Muscle layer of colon (tissue), 2 donors: ENCODE measurements around the gene CCNY.
"Not testable (repeated sequence)": the region's sequence is repeated elsewhere in the genome, so short reads cannot be mapped to it uniquely, and the experiment has no call there.

Experiments
- H3K27ac ChIP-seq: one replicate; pipeline ENCODE4 v1.7.0; 2013; ENCODE audit warnings: low read depth, mild to moderate bottlenecking, low read length, moderate library complexity
- H3K27me3 ChIP-seq, 2 donors: one replicate each; pipeline ENCODE4 v1.7.0; 2013; ENCODE audit warnings: low read length in 2 of 2, mild to moderate bottlenecking in 2 of 2; ENCODE audit not compliant: insufficient read depth in 2 of 2, control insufficient read depth in 1 of 2
- H3K36me3 ChIP-seq: one replicate; pipeline ENCODE4 v1.7.0; 2013; ENCODE audit warnings: mild to moderate bottlenecking, low read length; ENCODE audit not compliant: insufficient read depth
- H3K4me1 ChIP-seq: one replicate; pipeline ENCODE4 v1.7.0; 2013; ENCODE audit warnings: mild to moderate bottlenecking, low read length; ENCODE audit not compliant: insufficient read depth
- H3K4me3 ChIP-seq, 2 donors: one replicate each; pipeline ENCODE4 v1.7.0; 2013; ENCODE audit warnings: low read length in 2 of 2, low read depth in 1 of 2, mild to moderate bottlenecking in 1 of 2, moderate library complexity in 1 of 2
- H3K9ac ChIP-seq: one replicate; pipeline ENCODE4 v1.7.0; 2013; ENCODE audit warnings: low read length
- H3K9me3 ChIP-seq: one replicate; pipeline ENCODE4 v1.7.0; 2013; ENCODE audit warnings: mild to moderate bottlenecking, low read length
- donor health status: abdominal sarcoma.
- donor health status: Adenocarcinoma of cecum.

The CCNY gene

DNA sequence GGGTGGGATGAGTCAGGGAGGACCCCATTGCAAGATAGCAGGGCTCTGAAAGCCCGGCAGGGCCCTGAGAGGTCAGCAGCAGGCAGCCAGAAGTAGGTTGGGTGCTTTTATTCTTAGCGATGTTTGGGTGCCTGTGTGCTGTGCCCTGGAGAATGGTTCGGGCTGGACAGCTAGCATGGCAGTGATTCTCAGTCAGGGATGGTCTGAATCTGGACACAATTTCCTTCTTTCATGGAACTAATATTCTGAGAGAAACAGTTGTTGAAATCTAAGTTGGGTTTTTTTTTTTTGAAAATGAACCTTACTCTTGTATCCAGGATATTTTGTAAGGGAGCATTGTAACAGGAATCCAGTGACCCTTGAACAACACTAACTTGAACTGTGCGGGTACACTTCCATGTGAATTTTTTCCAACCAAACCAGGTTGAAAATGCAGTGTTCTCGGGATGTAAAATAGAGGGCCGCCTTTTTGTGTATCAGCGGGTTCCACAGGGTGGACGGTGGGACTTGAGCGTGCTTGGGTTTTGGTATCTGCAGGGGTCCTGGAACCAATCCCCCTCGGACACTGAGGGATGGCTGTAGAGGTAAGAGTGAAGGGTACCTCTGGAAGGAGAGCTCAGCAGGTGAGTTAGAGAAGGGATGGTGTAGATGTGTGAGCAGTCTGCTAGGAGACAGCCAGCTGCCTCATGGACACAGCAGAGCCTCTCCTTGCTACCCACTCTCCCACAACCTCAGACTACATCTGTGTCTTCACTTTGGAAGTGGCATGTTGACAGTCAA is 12.5 kb downstream of the CCNY start:
- H3K9ac ChIP-seq = no peak overlapping the region
- H3K4me3 ChIP-seq = no peak overlapping the region
- no peak overlapping the region for H3K27ac ChIP-seq

DNA sequence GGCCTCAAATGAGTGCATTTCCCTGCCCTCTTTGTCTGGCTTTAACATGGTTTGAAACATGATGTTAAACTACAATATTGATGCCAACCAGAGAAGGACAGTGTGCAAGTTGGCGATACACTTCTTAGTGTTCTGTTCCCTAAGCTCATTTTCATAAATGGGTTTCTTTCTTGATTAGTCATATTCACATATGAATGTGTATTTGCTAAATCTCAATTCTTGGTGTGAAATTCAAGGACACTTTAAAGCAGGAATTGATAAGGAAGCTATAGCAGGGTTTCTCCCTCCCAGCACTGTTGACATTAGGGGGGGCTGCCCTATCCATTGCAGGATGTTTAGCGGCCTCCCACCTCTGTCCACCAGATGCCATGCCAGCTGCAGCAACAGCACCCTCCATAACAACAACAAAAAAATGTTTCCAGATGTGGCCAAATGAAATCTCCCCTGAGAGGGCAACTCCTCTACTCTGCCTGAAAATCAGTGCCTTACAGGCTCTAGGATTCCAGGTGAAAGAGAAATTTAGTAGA is 13.1 kb downstream of the CCNY start:
- H3K27me3 ChIP-seq = no peaks in the 10 kb centered on the region
- H3K4me1 ChIP-seq = peaks cover 67% of the 10 kb centered on the region

More for the DNA sequence above, 12.5 kb downstream of the CCNY start:
- no peaks in the 10 kb centered on the region for H3K36me3 ChIP-seq
- H3K9me3 ChIP-seq = no peaks in the 10 kb centered on the region
- H3K27me3 ChIP-seq = no peaks in the 10 kb centered on the region
- H3K4me1 ChIP-seq = peaks cover 67% of the 10 kb centered on the region

DNA sequence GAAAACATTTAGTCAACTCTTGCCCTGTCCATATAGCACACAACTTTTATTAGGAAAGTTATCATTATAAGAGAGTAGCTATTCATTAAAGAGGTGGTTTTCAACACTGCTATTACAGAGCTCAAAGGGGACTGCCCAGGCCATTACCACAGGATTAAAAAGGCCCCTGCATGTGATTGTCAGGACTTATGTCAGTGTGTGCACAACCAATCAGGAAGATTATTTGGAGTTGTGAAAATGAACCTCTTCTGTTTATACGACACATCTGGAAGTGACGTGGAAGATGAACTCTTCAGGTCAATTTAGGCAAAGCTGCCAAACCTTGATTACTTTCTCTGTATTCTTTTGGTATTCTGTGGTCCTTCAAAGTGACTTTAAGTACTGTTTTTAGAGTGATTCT is 14.7 kb downstream of the CCNY start:
- H3K27ac ChIP-seq = no peak overlapping the region
- H3K27me3 ChIP-seq = no peaks in the 10 kb centered on the region
- no peaks in the 10 kb centered on the region for H3K36me3 ChIP-seq
- no peaks in the 10 kb centered on the region for H3K9me3 ChIP-seq
- H3K9ac ChIP-seq = no peak overlapping the region
- H3K4me3 ChIP-seq = no peak overlapping the region
- peaks cover 62% of the 10 kb centered on the region for H3K4me1 ChIP-seq

More for the DNA sequence above, 13.1 kb downstream of the CCNY start:
- Histone ChIP-seq H3K4me3 (no peak overlapping the region), H3K27ac (no peak overlapping the region), H3K9me3 (no peaks in the 10 kb centered on the region), H3K36me3 (no peaks in the 10 kb centered on the region), H3K9ac (no peak overlapping the region)

DNA sequence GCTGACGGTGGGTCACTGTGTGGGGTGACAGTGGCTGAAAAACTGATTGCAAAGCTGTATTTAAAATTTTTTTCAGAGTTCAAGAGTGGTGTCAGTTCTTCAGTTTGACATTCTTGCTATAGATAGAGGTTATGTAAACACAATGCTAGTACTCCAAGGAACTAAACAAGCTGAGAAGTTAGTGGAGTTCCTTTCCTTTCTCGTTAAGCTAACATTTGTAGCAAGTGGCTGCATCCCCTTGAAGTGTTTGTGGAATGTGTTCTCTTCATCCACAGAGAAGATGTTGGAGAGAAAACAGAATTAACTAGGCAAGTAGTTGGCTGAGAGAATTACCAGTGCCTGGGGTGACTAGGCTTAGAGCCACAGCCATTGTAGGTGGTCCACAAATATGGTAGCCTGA is 15.8 kb downstream of the CCNY start:
- Histone ChIP-seq H3K9ac (no peak overlapping the region), H3K27ac (no peak overlapping the region), H3K36me3 (no peaks in the 10 kb centered on the region), H3K9me3 (no peaks in the 10 kb centered on the region), H3K27me3 (no peaks in the 10 kb centered on the region), H3K4me1 (peaks cover 62% of the 10 kb centered on the region), H3K4me3 (no peak overlapping the region)

DNA sequence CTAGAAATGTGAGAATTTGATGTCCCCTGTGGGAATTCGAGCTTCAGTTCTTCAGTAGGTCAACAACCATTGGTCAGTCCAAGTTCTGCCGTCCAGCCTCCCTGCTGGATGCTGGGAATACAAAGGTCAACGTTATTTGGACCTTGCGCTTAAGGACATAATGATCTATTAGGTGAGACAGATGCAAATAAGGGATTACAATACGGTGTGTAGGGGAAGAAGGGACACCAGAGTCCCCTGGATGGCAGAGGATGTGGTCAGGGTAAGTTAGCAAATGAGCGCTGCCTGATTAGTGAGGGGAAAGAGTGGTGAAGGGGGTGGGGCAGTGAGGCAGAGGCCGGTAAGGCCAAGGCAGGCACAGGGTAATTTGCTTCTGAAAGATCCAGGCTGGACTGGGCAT is 16.2 kb downstream of the CCNY start:
- H3K9ac ChIP-seq = no peak overlapping the region
- no peak overlapping the region for H3K4me3 ChIP-seq
- no peaks in the 10 kb centered on the region for H3K9me3 ChIP-seq
- no peak overlapping the region for H3K27ac ChIP-seq
- H3K27me3 ChIP-seq = no peaks in the 10 kb centered on the region
- peaks cover 58% of the 10 kb centered on the region for H3K4me1 ChIP-seq
- no peaks in the 10 kb centered on the region for H3K36me3 ChIP-seq

DNA sequence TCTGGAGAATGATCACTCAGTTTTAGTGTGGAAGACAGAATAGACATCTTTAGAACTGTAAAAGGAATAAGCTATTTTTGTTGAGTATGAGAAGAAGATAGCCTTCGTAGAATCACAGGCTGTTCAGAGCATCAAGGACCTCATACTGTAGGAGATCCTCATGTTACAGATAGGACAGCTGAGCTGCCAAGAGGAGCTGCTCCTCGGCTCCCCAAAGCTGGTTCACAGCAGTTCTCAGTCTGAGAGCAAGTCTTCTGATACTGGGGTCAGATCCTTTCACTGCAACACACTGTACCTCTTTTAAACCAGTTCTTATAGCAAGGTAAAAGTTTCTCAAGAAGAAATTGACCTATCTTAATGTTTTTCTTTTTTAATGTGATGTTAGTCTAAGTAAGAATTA is 17.1 kb downstream of the CCNY start:
- peaks cover 49% of the 10 kb centered on the region for H3K4me1 ChIP-seq
- no peak overlapping the region for H3K4me3 ChIP-seq
- no peaks in the 10 kb centered on the region for H3K27me3 ChIP-seq
- no peak overlapping the region for H3K27ac ChIP-seq
- no peak overlapping the region for H3K9ac ChIP-seq
- H3K9me3 ChIP-seq = no peaks in the 10 kb centered on the region
- no peaks in the 10 kb centered on the region for H3K36me3 ChIP-seq

DNA sequence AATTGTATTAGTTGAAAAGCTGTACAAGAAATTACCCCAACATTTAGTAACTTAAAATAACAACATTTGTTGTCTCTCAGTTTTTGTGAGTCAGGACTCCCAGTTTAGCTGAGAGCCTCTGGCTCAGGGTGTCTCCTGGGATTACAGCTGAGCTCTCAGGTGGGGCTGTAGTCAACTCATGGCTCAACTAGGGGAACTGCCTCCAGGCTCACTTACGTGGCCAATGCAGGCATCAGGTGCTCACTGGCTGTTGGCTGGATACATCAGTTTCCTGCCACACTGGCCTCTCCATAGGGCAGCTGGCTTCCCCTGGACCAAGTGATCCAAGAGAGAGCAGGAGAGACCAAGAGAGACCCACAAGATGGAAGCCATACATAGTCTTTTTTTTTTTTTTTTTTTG is 17.5 kb downstream of the CCNY start:
- Histone ChIP-seq H3K4me3 (no peak overlapping the region), H3K9me3 (no peaks in the 10 kb centered on the region), H3K9ac (no peak overlapping the region), H3K36me3 (no peaks in the 10 kb centered on the region), H3K4me1 (peaks cover 48% of the 10 kb centered on the region), H3K27ac (no peak overlapping the region), H3K27me3 (no peaks in the 10 kb centered on the region)

DNA sequence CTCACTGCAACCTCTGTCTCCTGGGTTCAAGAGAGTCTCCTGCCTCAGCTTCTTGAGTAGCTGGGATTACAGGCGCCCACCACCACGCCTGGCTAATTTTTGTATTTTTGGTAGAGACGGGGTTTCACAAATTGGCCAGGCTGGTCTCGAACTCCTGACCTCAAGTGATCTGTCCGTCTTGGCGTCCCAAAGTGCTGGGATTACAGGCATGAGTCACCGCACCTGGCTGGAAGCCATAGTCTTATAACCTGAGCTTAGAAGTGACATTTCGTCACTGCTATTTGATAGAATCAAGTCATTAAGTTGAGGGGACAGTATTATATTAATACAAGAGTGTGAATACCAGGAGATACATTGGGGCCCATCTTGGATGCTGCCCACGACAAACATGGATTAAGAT is 17.9 kb downstream of the CCNY start:
- H3K27me3 ChIP-seq, H3K36me3 ChIP-seq, H3K9me3 ChIP-seq, H3K4me3 ChIP-seq, H3K27ac ChIP-seq, H3K9ac ChIP-seq: not testable (repeated sequence)
- peaks cover 47% of the 10 kb centered on the region for H3K4me1 ChIP-seq

DNA sequence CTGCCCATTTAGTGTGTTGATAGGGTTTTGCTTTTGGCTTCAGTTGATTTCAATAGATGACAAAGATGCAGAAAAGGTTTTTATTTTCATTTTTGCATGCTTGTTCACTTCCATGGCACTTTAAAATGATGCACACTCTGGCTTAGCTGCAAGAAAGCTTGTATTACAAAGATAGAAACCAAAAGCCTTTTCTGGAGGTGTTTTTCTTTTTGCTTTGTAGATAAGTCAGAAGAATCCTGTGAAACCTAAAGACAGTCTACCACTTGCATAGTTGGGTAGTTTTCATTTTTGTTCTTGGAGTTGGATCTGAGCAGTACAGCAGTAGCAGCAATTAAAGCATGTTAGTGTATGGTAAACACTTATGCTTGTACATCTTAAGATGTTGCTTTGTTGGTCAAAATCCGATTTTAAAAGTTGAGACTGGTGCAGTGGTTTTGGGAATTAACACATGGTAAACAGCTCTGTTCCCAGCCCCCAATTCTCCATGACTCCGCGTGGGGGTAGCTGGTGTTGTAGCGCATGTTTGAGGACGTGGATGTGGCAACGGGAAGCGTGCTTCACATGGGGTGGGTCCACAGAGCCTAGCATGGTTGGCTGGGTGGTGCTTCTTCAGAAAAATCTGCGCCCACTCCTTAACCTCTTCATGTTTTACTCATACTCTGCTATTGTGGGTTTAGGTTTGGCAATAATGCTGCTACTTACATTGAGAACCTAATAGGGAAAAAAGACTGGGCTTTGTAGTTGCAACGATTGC is 19.8 kb downstream of the CCNY start:
- H3K9me3 ChIP-seq = no peaks in the 10 kb centered on the region
- H3K36me3 ChIP-seq = no peaks in the 10 kb centered on the region
- no peak overlapping the region for H3K27ac ChIP-seq
- H3K4me3 ChIP-seq = no peak overlapping the region
- H3K9ac ChIP-seq = no peak overlapping the region
- H3K4me1 ChIP-seq = peaks cover 32% of the 10 kb centered on the region
- no peaks in the 10 kb centered on the region for H3K27me3 ChIP-seq

DNA sequence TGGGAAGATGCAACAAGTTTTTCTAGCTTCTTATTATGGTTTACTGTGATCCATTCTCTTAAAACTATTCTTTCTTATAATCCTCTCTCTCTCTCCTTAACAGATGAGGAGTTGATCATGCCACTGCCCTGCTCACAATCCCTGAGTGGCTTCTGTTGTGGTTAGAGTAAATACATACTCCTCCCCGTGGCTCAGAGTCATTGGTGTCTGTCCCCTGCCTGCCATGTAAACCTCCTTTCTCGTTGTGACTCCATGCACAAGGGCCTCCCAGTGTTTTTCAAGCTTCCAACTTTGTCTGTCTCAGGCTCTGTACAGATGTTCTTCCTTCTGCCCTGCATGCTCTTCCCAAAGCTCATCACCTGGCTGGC is 20.4 kb downstream of the CCNY start:
- Histone ChIP-seq H3K27ac (no peak overlapping the region), H3K9me3 (no peaks in the 10 kb centered on the region), H3K9ac (no peak overlapping the region)

DNA sequence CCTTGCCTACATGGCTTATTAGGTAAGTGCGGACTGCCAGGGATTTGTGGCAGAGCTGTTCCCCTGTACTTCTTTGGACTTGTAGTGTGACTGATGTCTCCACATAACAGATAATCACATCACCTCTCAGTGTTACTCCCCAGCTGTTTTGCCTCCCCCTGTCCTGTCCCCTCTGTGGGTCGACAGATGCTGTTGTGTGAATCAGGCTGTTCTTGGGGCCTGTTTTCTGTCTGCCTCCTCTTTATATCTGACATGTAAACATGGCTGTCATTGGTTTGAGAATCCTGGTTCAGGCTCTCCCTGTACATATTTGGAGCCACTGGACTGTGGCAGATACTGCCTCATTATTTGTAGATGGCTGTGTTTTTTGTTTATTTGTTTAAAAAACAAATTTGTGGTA is 22.7 kb downstream of the CCNY start:
- Histone ChIP-seq H3K36me3 (no peaks in the 10 kb centered on the region), H3K9me3 (no peaks in the 10 kb centered on the region), H3K4me3 (no peak overlapping the region), H3K27me3 (no peaks in the 10 kb centered on the region), H3K27ac (no peak overlapping the region), H3K4me1 (peaks cover 19% of the 10 kb centered on the region), H3K9ac (no peak overlapping the region)

More for the DNA sequence above, 20.4 kb downstream of the CCNY start:
- no peaks in the 10 kb centered on the region for H3K27me3 ChIP-seq
- H3K4me3 ChIP-seq = no peak overlapping the region
- no peaks in the 10 kb centered on the region for H3K36me3 ChIP-seq
- peaks cover 27% of the 10 kb centered on the region for H3K4me1 ChIP-seq
